Uterus (tissue), 4 donors: ENCODE measurements around the gene ZC3HAV1. TPM values are rescaled to one million over a fixed set of nuclear protein-coding genes. Genes with fewer than 3 reads are reported as not detected.
A peak's percentile ranks its signal among the peaks of the same experiment; 100 is the strongest.

Experiments
- DNase-seq, 2 donors: peaks; one replicate each; pipeline ENCODE4 v3.0.0-alpha.2; 2019 to 2020
- H3K27ac ChIP-seq, 2 donors: fragments of 200-600 bp; sonication (generic); 1 replicate in 1 of 2; 2 replicates in 1 of 2; pipeline ENCODE4 v1.5.1; 2016 to 2018
- H3K27me3 ChIP-seq, 2 donors: fragments of 200-600 bp; sonication (generic); one replicate each; pipeline ENCODE4 v1.5.1; 2018 to 2019; ENCODE audit warnings: control low read depth in 1 of 2
- H3K36me3 ChIP-seq, 2 donors: fragments of 200-600 bp; sonication (generic); one replicate each; pipeline ENCODE4 v1.5.1; 2019; ENCODE audit warnings: control low read depth in 1 of 2
- H3K4me1 ChIP-seq, 2 donors: fragments of 200-600 bp; sonication (generic); one replicate each; pipeline ENCODE4 v1.5.1; 2018 to 2019; ENCODE audit warnings: control low read depth in 1 of 2
- H3K4me3 ChIP-seq, 2 donors: fragments of 200-600 bp; sonication (generic); 1 replicate in 1 of 2; 2 replicates in 1 of 2; pipeline ENCODE4 v1.5.1; 2018 to 2019; ENCODE audit warnings: mild to moderate bottlenecking in 1 of 2
- H3K9me3 ChIP-seq, 2 donors: fragments of 200-600 bp; sonication (generic); one replicate each; pipeline ENCODE4 v1.5.1; 2019; ENCODE audit warnings: control low read depth in 1 of 2
- CTCF ChIP-seq, 4 experiments: fragments of 200-600 bp in 2 of 4; fragments of 450-650 bp in 2 of 4; sonication (generic) in 2 of 4; IDR thresholded peaks; one replicate each; pipeline ENCODE4 v1.5.1; 2016 to 2019; ENCODE audit warnings: antibody characterized with exemption in 4 of 4, mild to moderate bottlenecking in 2 of 4, moderate library complexity in 1 of 4
- POLR2A ChIP-seq, 2 donors: fragments of 450-650 bp; IDR thresholded peaks; one replicate each; pipeline ENCODE4 v1.6.1; 2016; ENCODE audit warnings: antibody characterized with exemption in 2 of 2, mild to moderate bottlenecking in 1 of 2, moderate library complexity in 1 of 2
- intact Hi-C: fragments of 100-400 bp; cut with DNase I; formaldehyde crosslinking; loops from one replicate; pipeline ENCODE4 v1.15.1; 2023; ENCODE audit warnings: low total_unique reads
- total RNA-seq, 4 donors: library from RNA; depleted of rRNA in 3 of 4; stranded (reverse); fragments of >200 nt in 3 of 4; gene quantifications; one replicate each; pipeline versions ENCODE4 v1.1.0 to v1.2.4, GENCODE V29; 2014 to 2023
- donor health status: DM: yes; HTN: yes; CAD: no.

Gene ZC3HAV1
- total RNA-seq, 4 donors from 2014 or later: 14.1 to 39.7 (median 29.2) TPM

GRCh38 chr7:139112741-139113250 is 3.3 kb upstream of the ZC3HAV1 start:
- no peaks in the 10 kb centered on the region for H3K36me3 ChIP-seq
- no peak overlapping the region for H3K4me3 ChIP-seq
- no peak for DNase-seq
- TF ChIP-seq CTCF (IDR thresholded peaks at IDR 0.05) (no peak), POLR2A (IDR thresholded peaks at IDR 0.05) (no peak)
- no peaks in the 10 kb centered on the region for H3K27me3 ChIP-seq
- intact Hi-C loops: no loop called here
- H3K27ac ChIP-seq: no peak overlapping the region
- no peaks in the 10 kb centered on the region for H3K4me1 ChIP-seq
- no peaks in the 10 kb centered on the region for H3K9me3 ChIP-seq

GRCh38 chr7:139112316-139112715 is 2.8 kb upstream of the ZC3HAV1 start:
- H3K27ac ChIP-seq: no peak overlapping the region

GRCh38 chr7:139111811-139112301 is 2.3 kb upstream of the ZC3HAV1 start:
- no peak for TF ChIP-seq POLR2A (IDR thresholded peaks at IDR 0.05)
- TF ChIP-seq CTCF (IDR thresholded peaks at IDR 0.05): no peak
- H3K4me3 ChIP-seq: no peak overlapping the region
- no peaks in the 10 kb centered on the region for H3K36me3 ChIP-seq
- DNase-seq: no peak
- H3K27me3 ChIP-seq: no peaks in the 10 kb centered on the region
- no peaks in the 10 kb centered on the region for H3K9me3 ChIP-seq
- H3K27ac ChIP-seq: no peak overlapping the region
- peaks cover 0 to 4% of the 10 kb centered on the region in 2 donors for H3K4me1 ChIP-seq
- intact Hi-C loops: no loop called here

More at GRCh38 chr7:139112316-139112715, 2.8 kb upstream of the ZC3HAV1 start:
- intact Hi-C loops: no loop called here
- H3K4me3 ChIP-seq: no peak overlapping the region
- peaks cover 0 to 3% of the 10 kb centered on the region in 2 donors for H3K4me1 ChIP-seq
- no peak for DNase-seq
- TF ChIP-seq POLR2A (IDR thresholded peaks at IDR 0.05) (no peak), CTCF (IDR thresholded peaks at IDR 0.05) (no peak)
- no peaks in the 10 kb centered on the region for H3K9me3 ChIP-seq
- H3K27me3 ChIP-seq: no peaks in the 10 kb centered on the region
- no peaks in the 10 kb centered on the region for H3K36me3 ChIP-seq

- DNase-seq: no peak
- Histone ChIP-seq H3K4me3 (no peak overlapping the region), H3K36me3 (no peaks in the 10 kb centered on the region), H3K27ac (no peak overlapping the region), H3K27me3 (no peaks in the 10 kb centered on the region), H3K9me3 (no peaks in the 10 kb centered on the region), H3K4me1 (peaks cover 0 to 8% of the 10 kb centered on the region in 2 donors)
- TF ChIP-seq POLR2A (IDR thresholded peaks at IDR 0.05) (no peak), CTCF (IDR thresholded peaks at IDR 0.05) (no peak)
- intact Hi-C loops: no loop called here
Observed at GRCh38 chr7:139111147-139111546, 1.6 kb upstream of the ZC3HAV1 start.

GRCh38 chr7:139109983-139110411 is 477 bp upstream of the ZC3HAV1 start:
- TF ChIP-seq POLR2A (IDR thresholded peaks at IDR 0.05): no peak
- no peak for TF ChIP-seq CTCF (IDR thresholded peaks at IDR 0.05)
- intact Hi-C loops: no loop called here
- Histone ChIP-seq H3K27ac (peak overlapping the region; percentile 96 to 97), H3K9me3 (no peaks in the 10 kb centered on the region), H3K27me3 (no peaks in the 10 kb centered on the region), H3K36me3 (no peaks in the 10 kb centered on the region), H3K4me3 (peak overlapping the region; percentile 78 to 89), H3K4me1 (peaks cover 0 to 8% of the 10 kb centered on the region in 2 donors)
- DNase-seq: no peak
